Naive thymus-derived CD8-positive, alpha-beta T cell (primary cell): ENCODE data around the gene ATP8A2. TPM values are rescaled to one million over a fixed set of nuclear protein-coding genes. Genes with fewer than 3 reads are reported as not detected.

Experiments used
- ATAC-seq, 2 donors: fragments of 150-1000 bp; cut with Tn5 transposase in 1 of 2; sonication (Bioruptor Pico), chemical (Tn5 transposase) in 1 of 2; 1 replicate in 1 of 2; 2 replicates in 1 of 2; pipeline ENCODE4 v1.10.0; 2021; ENCODE audit warnings: mild to moderate bottlenecking in 2 of 2, moderate library complexity in 2 of 2
- POLR2A ChIA-PET: fragments of 350-600 bp; sonication (Branson Sonifier 250); formaldehyde crosslinking; loops from one replicate; lab custom pipeline; 2021; ENCODE audit warnings: antibody characterized with exemption; lab: Charles Lee
- DNase-seq, 10 donors: peaks; one replicate each; pipeline versions ENCODE4 v3.0.0 to v3.0.0-alpha.2; 2020 to 2022
- H3K27ac Mint-ChIP-seq, 10 donors: one replicate each; pipeline ENCODE4 v1.8.0; 2020 to 2022; ENCODE audit warnings: mild to moderate bottlenecking in 10 of 10, mixed read lengths in 10 of 10, moderate library complexity in 4 of 10, inconsistent platforms in 1 of 10
- H3K27me3 Mint-ChIP-seq, 5 donors: one replicate each; pipeline ENCODE4 v1.8.0; 2021 to 2022; ENCODE audit warnings: mixed read lengths in 5 of 5
- H3K36me3 Mint-ChIP-seq, 3 donors: one replicate each; pipeline ENCODE4 v1.8.0; 2020 to 2022; ENCODE audit warnings: mixed read lengths in 3 of 3, mild to moderate bottlenecking in 2 of 3, inconsistent platforms in 1 of 3
- H3K4me1 Mint-ChIP-seq, 4 donors: one replicate each; pipeline ENCODE4 v1.8.0; 2021 to 2022; ENCODE audit warnings: mixed read lengths in 4 of 4
- H3K4me3 Mint-ChIP-seq, 10 donors: one replicate each; pipeline ENCODE4 v1.8.0; 2020 to 2022; ENCODE audit warnings: mild to moderate bottlenecking in 10 of 10, mixed read lengths in 10 of 10, moderate library complexity in 6 of 10, inconsistent platforms in 1 of 10
- H3K9me3 Mint-ChIP-seq, 9 donors: one replicate each; pipeline ENCODE4 v1.8.0; 2020 to 2022; ENCODE audit warnings: mixed read lengths in 9 of 9, mild to moderate bottlenecking in 3 of 9, inconsistent platforms in 1 of 9, moderate library complexity in 1 of 9
- polyA plus RNA-seq, 3 donors: library from polyadenylated mRNA; unstranded; fragments of 300-500 nt; fragmentation: Illumina TruSeq; gene quantifications; one replicate each; pipeline ENCODE4 v1.2.3, GENCODE V29; 2021
- total RNA-seq, 8 experiments: library from RNA in 2 of 8; stranded (reverse) in 2 of 8; gene quantifications; one replicate each; pipeline ENCODE4 v1.2.3 and lab custom pipeline; 2021 to 2026

Gene ATP8A2
- total and polyA plus RNA-seq, 5 experiments from 2014 or later, result 0.69 to 3.8 (median 2.9) TPM

DNA sequence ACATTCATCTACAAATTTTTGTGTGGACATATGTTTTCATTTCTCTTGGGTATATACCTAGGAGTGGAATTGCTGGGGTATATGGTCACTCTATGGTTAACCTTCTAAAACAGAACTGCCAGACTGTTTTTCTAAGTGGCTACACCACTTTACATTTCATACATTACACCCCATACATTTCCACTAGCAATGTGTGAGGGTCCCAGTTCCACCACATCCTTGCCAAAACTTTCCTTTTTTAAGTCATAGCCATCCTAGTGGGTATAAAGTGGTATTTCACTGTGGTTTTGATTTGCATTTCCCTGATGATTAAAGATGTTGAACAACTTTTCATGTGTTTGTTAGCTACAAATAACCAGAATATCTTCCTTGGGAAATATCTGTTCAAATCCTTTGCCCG is 344.0 kb downstream of the ATP8A2 start:
- no peak for ATAC-seq

DNA sequence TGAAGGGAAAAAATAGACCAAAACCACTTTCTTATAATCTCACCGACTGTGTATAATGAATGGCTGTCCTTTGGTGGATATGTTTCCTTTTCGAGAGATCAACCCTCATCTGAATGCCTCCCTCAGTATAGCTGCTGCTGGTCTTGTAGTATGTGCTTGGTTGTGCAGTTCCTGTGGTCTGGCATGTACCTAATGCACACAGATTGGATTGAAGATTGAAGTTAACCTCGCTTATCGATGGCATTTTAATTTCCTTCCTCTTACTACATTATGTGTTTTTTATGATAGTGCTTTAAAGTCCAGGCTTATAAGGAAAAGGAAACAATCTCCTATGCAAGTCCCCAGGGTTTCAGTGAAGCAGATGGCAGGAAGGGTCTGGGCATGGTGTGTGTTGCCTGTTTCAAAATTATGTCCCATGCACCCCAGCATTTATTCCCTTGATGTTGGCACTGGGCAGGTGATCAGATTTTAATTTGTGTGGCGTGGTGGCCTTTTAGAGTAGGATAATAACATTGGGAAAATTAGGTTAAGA is 346.0 kb downstream of the ATP8A2 start:
- no peak for DNase-seq
- ATAC-seq, result no peak
- Mint-ChIP-seq H3K9me3 (peaks cover 0 to 8% (median 0%) of the 10 kb centered on the region in 9 donors), H3K36me3 (no peaks in the 10 kb centered on the region), H3K4me3 (no peak overlapping the region), H3K27me3 (peaks cover 0 to 3% (median 2%) of the 10 kb centered on the region in 5 donors), H3K4me1 (peaks cover 0 to 4% (median 0%) of the 10 kb centered on the region in 4 donors), H3K27ac (peak overlapping the region in 1 of 10 donors; percentile 4)
- POLR2A ChIA-PET, result no interaction called here

More for the DNA sequence above, 344.0 kb downstream of the ATP8A2 start:
- DNase-seq, result no peak
- Mint-ChIP-seq H3K4me1 (peaks cover 0 to 4% (median 0%) of the 10 kb centered on the region in 4 donors), H3K4me3 (no peak overlapping the region), H3K27ac (no peak overlapping the region), H3K9me3 (peaks cover 0 to 8% (median 0%) of the 10 kb centered on the region in 9 donors), H3K36me3 (no peaks in the 10 kb centered on the region), H3K27me3 (peaks cover 0 to 3% (median 0%) of the 10 kb centered on the region in 5 donors)
- POLR2A ChIA-PET, result no interaction called here

DNA sequence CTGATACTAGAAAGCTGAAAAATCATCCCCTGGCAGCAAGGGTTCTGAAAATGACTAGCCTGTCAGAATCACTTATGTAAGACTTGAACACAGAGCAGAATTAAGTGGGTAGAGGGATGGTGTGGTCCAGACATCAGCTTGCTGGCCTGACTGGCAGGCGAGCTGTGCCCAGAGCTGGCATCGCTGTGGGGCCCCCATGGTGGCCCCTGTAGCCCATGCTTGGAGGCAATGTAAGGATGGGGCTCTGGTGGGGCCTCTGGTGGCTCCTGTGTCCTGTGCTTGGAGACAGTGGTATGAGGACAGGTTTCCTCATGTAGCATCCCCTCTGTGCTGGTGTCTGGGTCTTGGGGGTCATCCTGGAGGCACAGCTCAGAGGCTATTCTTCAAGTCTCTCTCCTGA is 347.9 kb downstream of the ATP8A2 start:
- POLR2A ChIA-PET, result no interaction called here
- Mint-ChIP-seq H3K4me1 (peaks cover 0 to 13% (median 0%) of the 10 kb centered on the region in 4 donors), H3K36me3 (no peaks in the 10 kb centered on the region), H3K9me3 (peaks cover 0 to 10% (median 0%) of the 10 kb centered on the region in 9 donors), H3K4me3 (no peak overlapping the region), H3K27me3 (peaks cover 0 to 3% (median 2%) of the 10 kb centered on the region in 5 donors), H3K27ac (no peak overlapping the region)
- DNase-seq (no peak), ATAC-seq (no peak)

DNA sequence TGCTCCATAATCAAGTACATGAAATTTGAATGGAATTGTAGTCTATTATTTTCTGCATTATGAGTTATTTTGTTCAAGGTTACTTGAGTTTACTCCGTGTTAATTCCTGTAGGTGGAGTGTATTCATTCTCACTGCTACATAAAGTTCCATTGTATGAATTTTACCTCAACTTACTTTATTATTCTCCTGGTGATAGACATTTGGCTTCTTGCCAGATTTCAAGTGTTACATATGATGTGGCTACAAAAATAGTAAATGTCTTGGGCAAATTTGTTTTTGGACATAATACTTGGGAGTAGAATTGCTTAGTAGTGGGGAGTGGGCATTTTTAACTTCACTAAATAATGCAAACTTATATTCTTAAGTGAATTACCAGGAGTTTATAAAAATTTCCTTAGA is 351.1 kb downstream of the ATP8A2 start:
- Mint-ChIP-seq H3K36me3 (no peaks in the 10 kb centered on the region), H3K4me1 (peaks cover 0 to 22% (median 5%) of the 10 kb centered on the region in 4 donors), H3K9me3 (peaks cover 0 to 10% (median 0%) of the 10 kb centered on the region in 9 donors), H3K27ac (no peak overlapping the region), H3K4me3 (no peak overlapping the region), H3K27me3 (peaks cover 0 to 3% (median 2%) of the 10 kb centered on the region in 5 donors)
- DNase-seq (no peak), ATAC-seq (no peak)
- POLR2A ChIA-PET, result no interaction called here

DNA sequence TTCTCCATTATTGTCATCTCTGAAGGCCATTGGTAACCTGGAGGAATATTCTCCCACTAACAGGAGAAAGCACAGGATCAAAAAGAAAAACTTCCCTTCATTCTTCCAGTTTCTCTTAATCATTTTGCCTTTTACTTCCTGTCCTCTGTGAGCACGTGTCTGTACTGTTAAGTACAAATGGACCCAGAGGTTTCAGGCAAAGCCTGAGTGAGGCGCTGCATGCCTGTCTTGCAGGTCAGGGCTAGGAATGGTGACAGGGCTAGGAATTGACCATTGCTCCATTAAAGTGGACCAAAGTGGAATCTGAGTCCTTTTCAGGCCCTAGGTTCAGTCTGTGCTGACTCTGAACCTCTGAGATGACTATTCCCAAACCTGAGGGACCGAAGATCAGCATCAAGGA is 353.3 kb downstream of the ATP8A2 start:
- DNase-seq, result no peak
- no peak overlapping the region for H3K4me3 Mint-ChIP-seq
- no peaks in the 10 kb centered on the region for H3K36me3 Mint-ChIP-seq
- no peak for ATAC-seq
- H3K27ac Mint-ChIP-seq, result no peak overlapping the region
- POLR2A ChIA-PET, result no interaction called here
- peaks cover 0 to 21% (median 5%) of the 10 kb centered on the region in 4 donors for H3K4me1 Mint-ChIP-seq
- H3K9me3 Mint-ChIP-seq, result peaks cover 0 to 10% (median 0%) of the 10 kb centered on the region in 9 donors
- H3K27me3 Mint-ChIP-seq, result peaks cover 0 to 10% (median 3%) of the 10 kb centered on the region in 5 donors

DNA sequence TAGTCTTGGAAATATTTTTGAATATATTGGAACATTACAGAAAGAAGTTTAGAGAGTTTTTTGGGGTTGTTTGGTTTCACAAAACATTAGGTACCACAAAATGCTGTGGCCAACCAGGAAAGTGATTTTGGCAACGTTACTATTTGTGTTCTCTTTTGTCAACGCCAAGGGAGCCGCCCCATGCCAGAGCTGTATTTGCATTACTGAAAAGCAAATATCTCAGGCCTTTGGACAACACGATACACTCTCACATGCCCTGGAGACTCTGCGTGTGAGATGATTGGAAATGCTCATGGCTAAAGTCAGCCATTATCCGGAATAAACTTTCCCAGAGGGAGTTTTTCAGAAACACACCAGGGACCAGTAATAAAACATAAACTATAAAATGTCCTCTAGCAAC is 355.5 kb downstream of the ATP8A2 start:
- Mint-ChIP-seq H3K9me3 (peaks cover 0 to 10% (median 0%) of the 10 kb centered on the region in 9 donors), H3K4me3 (no peak overlapping the region), H3K27ac (no peak overlapping the region), H3K36me3 (no peaks in the 10 kb centered on the region), H3K4me1 (peaks cover 0 to 21% (median 7%) of the 10 kb centered on the region in 4 donors), H3K27me3 (peaks cover 0 to 10% (median 1%) of the 10 kb centered on the region in 5 donors)
- no peak for DNase-seq
- no peak for ATAC-seq
- POLR2A ChIA-PET, result no interaction called here

DNA sequence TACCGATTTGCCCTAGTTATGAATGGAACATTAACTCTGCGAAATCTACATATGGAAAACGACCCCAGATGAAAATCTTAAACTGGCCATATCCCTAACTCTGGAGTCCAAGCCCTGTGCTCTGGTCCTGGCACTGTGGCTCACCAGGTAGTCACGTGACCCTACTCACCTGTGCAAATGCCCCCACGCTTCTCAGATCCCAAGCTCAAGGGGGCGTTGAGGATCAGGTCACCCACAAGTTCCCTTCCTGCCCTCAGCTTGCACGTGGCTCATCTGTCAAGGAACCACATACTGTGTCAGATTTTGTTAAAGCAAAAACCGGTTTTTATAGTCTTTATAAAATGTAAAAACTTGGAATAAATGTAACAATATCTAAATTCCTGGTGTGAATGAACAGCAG is 356.0 kb downstream of the ATP8A2 start:
- Mint-ChIP-seq H3K36me3 (no peaks in the 10 kb centered on the region), H3K9me3 (peaks cover 0 to 10% (median 0%) of the 10 kb centered on the region in 9 donors), H3K4me1 (peaks cover 0 to 21% (median 7%) of the 10 kb centered on the region in 4 donors), H3K4me3 (no peak overlapping the region), H3K27me3 (peaks cover 0 to 10% (median 1%) of the 10 kb centered on the region in 5 donors), H3K27ac (no peak overlapping the region)
- ATAC-seq (no peak), DNase-seq (no peak)
- POLR2A ChIA-PET, result no interaction called here

DNA sequence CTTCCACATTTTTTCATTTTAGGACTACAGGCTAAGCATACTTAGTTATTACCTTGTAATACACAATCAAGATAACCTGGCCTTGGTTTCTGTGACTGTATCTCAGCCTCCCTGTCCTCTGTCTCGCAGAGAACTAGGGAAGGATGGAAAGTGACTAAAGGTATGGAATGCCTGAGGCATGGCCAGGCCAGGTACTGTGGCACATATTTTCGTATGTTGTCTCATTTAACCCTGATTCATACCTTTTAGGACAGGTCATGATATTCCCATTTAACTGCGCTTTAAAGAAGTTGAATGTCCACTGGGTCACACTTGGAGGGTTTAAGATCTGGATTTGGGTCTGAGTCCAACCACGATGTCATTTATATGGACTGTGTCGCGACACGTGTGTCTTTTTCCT is 357.4 kb downstream of the ATP8A2 start:
- DNase-seq, result no peak
- Mint-ChIP-seq H3K4me1 (peaks cover 3 to 25% (median 12%) of the 10 kb centered on the region in 4 donors), H3K4me3 (no peak overlapping the region), H3K9me3 (no peaks in the 10 kb centered on the region), H3K27ac (no peak overlapping the region), H3K36me3 (no peaks in the 10 kb centered on the region), H3K27me3 (peaks cover 0 to 10% (median 1%) of the 10 kb centered on the region in 5 donors)
- ATAC-seq, result no peak
- POLR2A ChIA-PET, result no interaction called here

DNA sequence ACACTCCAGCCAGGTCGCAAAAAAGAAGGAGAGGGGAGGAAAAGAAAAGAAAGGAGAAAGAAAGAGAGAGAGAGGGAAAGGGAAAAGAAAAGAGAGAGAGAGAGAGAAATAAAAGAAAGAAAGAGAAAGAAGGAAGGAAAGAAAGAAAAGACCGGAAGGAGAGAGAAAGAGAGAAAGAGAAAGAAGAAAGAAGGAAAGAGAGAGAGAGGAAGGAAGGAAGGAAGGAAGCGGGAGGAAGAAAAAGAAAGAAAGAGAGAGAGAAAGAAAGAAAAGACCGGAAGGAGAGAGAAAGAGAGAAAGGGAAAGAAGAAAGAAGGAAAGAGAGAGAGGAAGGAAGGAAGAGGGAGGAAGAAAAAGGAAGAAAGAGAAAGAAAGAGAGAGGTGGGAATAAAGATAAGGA is 359.3 kb downstream of the ATP8A2 start:
- Mint-ChIP-seq H3K27ac (peak overlapping the region in 2 of 10 donors; percentile 40 to 74), H3K4me1 (peaks cover 3 to 15% (median 8%) of the 10 kb centered on the region in 4 donors), H3K27me3 (peaks cover 0 to 10% (median 1%) of the 10 kb centered on the region in 5 donors), H3K4me3 (no peak overlapping the region), H3K36me3 (no peaks in the 10 kb centered on the region), H3K9me3 (no peaks in the 10 kb centered on the region)
- POLR2A ChIA-PET, result no interaction called here
- DNase-seq (no peak), ATAC-seq (no peak)

DNA sequence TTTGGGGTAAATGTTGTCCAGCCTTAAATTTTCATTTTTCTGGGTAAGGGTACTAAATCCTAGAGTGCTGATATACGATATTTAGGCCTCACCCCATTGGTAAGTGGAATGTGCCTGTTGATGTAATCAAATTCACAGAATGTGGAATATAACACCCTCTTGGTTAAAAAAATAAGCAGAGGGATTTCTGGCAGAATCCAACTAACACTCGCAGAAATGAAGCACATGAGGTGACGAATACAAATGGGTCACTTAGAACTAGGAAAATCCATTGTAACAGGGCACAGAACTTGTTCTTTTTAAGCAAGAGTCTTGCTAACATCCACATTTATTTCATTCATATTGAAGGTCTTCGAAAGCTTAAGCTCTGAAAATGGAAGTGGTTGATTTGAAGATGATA is 359.8 kb downstream of the ATP8A2 start:
- no peak overlapping the region for H3K4me3 Mint-ChIP-seq
- no peak for ATAC-seq
- peak overlapping the region in 1 of 10 donors; percentile 74 for H3K27ac Mint-ChIP-seq
- no peaks in the 10 kb centered on the region for H3K9me3 Mint-ChIP-seq
- H3K4me1 Mint-ChIP-seq, result peaks cover 3 to 11% (median 8%) of the 10 kb centered on the region in 4 donors
- no peak for DNase-seq
- peaks cover 0 to 10% (median 1%) of the 10 kb centered on the region in 5 donors for H3K27me3 Mint-ChIP-seq
- POLR2A ChIA-PET, result no interaction called here
- H3K36me3 Mint-ChIP-seq, result no peaks in the 10 kb centered on the region

DNA sequence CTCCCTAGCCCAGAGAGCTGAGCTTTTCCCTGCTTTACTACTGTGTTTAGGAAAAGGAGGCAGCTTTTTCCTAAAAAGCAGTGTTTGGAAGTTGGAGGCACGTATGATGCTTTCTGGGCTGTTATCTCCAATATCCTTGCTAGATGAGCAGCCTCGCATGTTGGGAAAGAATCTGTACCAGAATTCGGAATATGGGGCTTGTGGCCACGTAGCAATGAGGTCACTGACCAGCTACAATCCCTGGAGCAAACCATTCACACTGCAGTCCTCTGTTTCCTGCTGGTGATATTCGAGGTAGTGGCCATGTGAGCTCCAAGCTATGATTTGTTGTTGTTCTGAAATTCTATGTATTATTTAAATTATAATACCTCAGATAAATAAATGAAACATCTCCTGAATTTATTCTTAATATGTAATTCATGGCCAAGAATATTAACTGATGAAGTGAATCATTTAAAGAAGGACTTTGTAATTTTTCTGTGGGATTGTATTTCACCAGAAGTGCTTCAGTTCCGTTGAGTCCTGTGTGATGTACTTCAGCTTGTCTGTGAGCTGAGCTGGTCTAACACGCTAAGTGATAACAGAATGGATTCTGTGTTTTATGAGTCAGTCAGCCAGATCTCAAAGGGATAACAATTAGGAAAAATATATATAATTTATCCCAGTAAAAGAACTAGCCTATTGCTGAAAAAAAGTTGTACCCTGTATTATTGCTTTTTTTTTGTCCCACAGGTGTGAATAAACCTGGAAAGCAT is 360.5 kb downstream of the ATP8A2 start:
- H3K9me3 Mint-ChIP-seq, result no peaks in the 10 kb centered on the region
- H3K4me3 Mint-ChIP-seq, result no peak overlapping the region
- ATAC-seq, result no peak
- no peaks in the 10 kb centered on the region for H3K36me3 Mint-ChIP-seq
- peaks cover 7 to 16% (median 12%) of the 10 kb centered on the region in 4 donors for H3K4me1 Mint-ChIP-seq
- DNase-seq, result no peak
- H3K27ac Mint-ChIP-seq, result no peak overlapping the region
- H3K27me3 Mint-ChIP-seq, result peaks cover 0 to 10% (median 1%) of the 10 kb centered on the region in 5 donors
- POLR2A ChIA-PET, result no interaction called here

DNA sequence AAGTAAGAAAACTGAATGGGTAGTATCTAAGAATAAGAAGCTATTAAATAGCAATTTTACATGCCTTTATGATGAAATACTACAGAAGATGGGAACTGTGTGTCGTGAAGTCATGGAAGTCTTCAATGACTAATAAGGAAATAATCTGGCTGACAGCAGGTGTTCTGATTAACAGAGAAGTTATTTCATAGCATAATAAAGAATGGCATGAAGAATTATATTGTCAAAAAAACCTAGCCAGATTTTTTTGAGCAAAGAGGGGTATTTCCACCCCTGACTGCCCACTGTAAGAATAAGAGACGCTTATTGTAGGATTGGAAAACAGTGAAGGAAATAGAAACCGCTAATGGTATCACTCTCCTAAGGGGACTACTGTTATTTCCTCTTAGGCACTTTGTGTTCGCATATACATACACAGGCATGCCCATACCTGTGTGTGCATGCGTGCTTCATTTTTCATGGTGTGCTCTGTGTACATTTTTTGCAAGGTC is 361.3 kb downstream of the ATP8A2 start:
- no peak for ATAC-seq
- H3K4me3 Mint-ChIP-seq, result no peak overlapping the region
- H3K4me1 Mint-ChIP-seq, result peaks cover 11 to 20% (median 16%) of the 10 kb centered on the region in 4 donors
- no peak for DNase-seq
- POLR2A ChIA-PET, result no interaction called here
- no peaks in the 10 kb centered on the region for H3K36me3 Mint-ChIP-seq
- no peak overlapping the region for H3K27ac Mint-ChIP-seq
- H3K9me3 Mint-ChIP-seq, result no peaks in the 10 kb centered on the region
- H3K27me3 Mint-ChIP-seq, result peaks cover 0 to 10% (median 1%) of the 10 kb centered on the region in 5 donors
